ENCODE measurements around the gene SLC3A2.
"Not testable (repeated sequence)": the region's sequence is repeated elsewhere in the genome, so short reads cannot be mapped to it uniquely, and the experiment has no call there.

Gene SLC3A2

DNA sequence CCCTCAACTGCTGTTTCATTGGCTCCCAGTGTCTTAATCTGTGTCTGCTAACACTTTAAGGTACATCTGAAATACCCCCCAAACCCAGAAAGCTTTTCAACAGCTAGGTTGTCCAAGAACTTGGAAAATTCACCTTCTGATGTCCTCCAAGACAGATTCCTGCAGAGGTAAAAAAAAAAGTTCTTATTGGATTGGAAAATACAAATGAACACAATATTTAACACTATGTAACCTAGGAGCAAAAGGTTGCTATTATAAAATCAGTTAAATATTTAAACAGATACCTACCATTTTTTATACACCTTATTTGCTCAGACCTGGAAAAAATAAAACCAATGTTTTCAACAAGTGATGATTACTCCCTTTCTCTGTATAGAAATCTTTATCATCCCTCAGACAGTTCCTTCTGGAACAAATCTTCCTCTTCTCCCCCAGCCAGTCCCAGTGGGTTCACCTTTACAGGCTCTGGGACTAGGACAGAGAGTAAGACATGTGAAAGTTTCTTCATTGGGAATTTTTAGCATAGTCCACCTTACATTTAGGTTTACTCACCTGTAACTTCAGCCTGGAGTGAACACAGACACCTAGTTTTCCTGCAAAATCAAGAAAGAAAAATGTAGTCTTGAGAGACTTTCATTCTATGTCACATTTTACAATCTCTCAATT, 28.0 kb upstream of the SLC3A2 start:
- DNase-seq (ENCODE audit: low spot score), result no peak

DNA sequence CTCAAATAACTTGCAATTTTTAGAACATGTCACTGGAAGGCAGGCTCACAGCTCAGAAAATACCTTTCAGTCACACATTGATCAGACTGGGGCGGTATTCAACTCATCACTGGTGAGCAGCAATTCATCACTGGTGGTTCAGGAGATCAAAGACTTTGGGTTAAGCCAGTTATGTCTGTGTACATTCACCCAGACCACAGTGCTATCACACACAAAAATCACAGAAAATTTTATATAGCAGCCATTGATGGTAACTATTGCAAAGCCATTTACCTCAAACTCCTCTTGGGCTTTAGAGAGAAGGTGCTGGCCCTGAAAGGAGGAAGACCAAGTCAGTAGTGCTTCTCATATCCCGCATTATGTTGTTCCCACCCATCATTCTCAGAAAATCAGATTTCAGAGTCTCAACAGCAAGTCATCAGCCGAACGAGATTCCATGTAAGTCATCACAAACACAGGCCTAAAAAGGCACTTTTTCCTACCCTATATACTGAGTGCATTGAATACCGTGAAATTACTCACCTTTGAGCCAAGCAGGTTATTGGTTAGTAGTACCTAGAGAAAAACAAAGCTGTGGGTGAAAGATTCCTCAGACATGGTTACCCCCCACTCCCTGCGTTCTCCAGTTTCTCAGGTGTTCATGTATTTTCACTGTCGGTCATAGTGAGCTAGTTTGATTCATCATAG, 27.3 kb upstream of the SLC3A2 start:
- DNase-seq (ENCODE audit: low spot score), result no peak

DNA sequence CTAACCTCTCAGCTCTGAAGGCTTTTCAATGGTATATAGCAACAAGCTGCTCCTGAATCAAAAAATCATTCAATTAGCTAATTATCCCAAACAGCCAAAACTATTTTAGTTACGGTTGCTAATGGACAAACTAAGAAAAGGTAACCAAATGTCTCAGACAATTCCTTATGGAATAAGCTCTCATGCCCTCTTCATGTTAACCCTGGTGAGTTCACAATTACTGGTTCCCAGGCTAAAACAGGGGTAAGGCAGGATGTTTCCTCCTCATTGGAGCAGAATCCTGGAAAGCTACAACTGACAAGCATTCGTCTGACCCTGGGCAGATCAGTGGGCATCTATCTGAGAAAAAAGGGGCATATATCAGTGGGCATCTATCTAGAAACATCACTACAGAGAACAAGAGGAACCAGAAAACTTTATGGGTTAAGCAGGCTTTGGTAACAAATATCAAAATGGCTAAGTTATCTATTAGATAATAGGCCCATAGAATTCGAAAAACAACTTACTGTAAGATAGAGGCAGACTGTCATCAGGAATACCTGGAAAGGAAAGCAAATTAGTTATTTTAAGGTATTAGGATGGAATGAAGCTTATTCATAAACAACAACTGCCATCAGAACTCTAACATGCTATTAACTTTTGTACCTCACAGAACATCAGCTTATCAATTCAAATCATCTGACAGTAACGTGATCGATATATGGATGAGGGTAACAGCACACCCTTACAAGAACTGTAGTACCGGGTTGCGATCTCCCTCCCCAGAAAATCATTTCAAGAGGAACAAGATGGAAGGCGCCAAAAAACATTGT, 26.5 kb upstream of the SLC3A2 start:
- no peak for DNase-seq (ENCODE audit: low spot score)

DNA sequence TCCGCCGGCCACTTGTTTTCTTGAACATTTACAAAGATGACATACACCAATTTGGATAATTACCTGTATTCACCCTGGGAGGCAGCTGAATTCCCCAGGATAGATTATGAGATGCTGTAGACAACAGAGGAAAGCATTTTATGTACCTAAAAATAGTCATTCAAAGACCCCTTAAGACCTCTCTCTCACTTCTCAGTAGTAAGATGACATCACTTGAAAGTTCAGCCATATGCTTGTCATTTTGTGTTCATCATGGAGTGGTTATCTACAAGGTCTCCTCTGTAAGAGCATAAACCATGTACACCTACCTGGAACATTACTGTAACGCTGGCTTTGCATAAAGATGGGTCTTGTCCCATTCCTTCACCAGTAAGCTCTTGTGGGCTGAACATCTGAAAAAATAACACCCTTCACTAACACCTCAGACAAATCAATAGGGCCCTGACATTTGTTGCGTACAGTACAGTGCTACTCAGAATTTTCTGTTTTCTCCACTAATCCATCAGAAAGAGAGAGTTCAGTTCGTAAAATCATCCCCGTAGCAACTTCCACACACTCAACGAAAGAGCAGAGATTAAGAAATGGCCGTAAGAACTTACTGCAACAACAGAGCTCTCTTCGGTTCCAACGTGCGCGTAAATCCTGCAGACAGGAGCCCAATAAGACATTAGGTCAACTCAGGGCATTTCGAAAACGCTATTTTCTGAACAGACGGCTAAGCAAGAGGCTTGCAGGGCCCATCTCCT, 25.7 kb upstream of the SLC3A2 start:
- DNase-seq (ENCODE audit: low spot score), result no peak

DNA sequence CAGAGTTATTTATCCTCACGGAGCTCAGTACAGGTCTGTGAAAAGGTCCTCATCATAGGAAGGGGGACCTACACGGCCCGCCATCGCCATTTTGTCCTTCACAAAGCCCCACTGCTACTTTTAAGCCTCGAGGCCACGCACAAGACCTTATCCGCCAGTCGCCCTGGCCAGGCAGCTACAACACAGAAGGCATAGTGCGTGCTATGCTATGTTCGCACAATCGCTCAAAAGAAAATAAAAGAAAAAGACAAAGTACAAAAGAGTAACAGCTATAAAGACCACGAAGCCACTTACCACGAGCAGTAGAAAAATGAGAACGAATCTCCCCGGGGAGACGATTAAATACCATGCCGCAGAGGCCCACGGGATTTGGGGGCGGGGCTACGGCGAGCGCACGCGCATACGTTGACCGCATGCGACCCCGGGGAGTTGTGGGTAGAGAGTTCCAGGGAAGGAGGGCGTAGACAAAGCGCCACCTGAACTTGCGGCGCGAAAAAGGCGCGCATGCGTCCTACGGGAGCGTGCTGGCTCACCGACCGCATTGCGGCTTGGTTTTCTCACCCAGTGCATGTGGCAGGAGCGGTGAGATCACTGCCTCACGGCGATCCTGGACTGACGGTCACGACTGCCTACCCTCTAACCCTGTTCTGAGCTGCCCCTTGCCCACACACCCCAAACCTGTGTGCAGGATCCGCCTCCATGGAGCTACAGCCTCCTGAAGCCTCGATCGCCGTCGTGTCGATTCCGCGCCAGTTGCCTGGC, 24.9 kb upstream of the SLC3A2 start:
- peak; percentile 99 for DNase-seq (ENCODE audit: low spot score)

DNA sequence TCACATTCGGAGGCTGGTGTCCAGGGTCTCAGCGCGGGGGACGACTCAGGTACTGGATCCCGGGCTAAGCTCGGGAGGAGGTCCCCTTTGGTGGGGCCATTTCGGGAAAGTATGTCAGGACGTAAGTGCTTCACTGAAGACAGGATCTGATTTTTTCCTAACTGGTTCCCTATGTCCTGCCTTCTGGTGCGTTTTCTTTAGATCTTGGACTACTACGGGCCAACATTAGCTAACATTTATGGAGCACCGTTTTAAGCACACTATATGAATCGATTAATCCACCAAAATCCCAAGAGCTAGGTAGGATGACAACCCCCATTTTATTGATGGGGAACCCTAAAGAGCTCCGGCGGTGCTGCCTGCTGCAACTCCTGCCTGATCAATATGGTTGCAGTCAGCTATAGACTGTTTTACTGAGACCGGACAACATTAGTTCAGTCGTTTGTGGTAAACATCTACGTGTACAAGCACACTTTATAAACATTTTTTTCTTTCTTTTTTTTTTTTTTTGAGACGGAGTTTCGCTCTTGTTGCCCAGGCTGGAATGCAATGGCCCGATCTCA, 24.3 kb upstream of the SLC3A2 start:
- no peak for DNase-seq (ENCODE audit: low spot score)

DNA sequence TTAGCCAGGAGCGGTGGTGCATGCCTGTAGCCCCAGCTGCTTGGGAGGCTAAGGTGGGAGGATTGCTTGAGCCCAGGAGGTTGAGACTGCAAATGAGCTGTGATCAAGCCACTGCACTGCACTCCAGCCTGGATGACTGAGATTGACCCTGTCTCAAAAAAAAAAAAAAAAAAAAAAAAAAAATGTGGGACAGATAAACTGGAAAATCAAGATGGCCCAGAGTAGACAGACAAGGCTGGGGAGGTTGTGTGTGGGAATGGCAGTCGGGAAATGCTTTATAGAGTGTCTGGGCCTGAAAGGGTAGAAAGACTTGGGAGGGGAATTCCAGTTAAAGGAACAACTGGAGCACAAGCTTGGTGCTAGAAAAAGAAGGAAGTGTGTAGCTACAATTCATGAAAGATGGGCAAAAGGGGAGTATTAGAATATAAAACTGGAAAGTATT, 23.1 kb upstream of the SLC3A2 start:
- no peak for DNase-seq (ENCODE audit: low spot score)

DNA sequence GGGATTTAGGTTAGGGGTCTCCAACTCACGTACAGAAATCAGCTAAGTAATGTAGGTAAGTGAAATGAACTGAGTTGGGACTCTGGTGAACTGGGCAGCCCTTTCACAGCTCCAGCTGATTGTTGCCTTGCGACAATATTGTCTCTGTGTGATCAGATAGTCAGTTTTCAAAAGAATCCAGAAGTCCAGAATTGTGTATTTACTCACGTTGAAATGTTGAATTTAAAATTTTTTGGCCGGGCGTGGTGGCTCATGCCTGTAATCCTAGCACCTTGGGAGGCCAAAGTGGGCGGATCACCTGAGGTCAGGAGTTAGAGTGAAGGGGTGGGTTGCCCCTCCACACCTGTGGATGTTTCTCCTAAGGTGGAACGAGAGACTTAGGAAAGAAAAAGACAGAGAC, 22.5 kb upstream of the SLC3A2 start:
- DNase-seq (ENCODE audit: low spot score), result no peak

DNA sequence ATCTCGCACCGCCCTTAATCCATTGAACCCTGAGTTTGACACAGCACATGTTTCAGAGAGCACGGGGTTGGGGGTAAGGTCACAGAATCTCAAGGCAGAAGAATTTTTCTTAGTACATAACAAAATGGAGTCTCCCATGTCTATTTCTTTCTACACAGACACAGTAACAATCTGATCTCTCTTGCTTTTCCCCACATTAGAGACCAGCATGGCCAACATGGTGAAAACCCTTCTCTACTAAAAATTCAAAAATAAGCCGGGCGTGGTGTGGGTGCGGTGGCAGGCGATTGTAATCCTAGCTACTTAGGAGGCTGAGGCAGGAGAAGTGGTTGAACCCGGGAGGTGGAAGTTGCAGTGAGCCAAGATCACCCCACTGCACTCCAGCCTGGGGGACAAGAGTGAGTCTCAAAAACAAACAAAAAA, 21.4 kb upstream of the SLC3A2 start:
- not testable (repeated sequence) for DNase-seq (ENCODE audit: low spot score)

DNA sequence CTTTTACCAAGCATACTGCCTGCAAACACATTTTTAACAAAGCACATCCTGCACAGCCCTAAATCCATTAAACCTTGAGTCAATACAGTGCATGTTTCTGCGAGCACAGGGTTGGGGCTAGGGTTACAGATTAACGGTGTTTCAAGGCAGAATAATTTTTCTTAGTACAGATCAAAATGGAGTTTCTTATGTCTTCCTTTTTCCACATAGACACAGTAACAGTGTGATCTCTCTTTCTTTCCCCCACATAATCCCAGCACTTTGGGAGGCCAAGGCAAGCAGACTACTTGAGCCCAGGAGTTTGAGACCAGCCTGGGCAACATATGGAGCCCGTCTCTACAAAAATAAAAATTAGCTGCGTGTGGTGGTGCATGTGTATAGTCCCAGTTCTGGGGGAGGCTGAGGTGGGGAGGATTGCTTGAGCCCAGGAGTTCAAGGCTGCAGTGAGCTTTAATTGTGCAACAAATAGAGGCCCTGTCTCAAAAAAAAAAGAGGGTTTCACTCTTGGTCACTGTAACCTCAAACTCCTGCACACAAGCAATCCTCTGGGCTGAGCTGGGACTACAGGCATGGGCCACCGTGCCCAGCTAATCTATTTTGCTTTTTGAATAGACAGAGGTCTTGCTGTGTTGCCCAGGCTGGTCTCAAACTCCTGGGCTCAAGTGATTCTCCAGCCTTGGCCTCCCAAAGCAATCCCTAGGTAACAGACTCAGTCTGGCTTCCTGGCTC, 19.7 kb upstream of the SLC3A2 start:
- DNase-seq (ENCODE audit: low spot score), result no peak

DNA sequence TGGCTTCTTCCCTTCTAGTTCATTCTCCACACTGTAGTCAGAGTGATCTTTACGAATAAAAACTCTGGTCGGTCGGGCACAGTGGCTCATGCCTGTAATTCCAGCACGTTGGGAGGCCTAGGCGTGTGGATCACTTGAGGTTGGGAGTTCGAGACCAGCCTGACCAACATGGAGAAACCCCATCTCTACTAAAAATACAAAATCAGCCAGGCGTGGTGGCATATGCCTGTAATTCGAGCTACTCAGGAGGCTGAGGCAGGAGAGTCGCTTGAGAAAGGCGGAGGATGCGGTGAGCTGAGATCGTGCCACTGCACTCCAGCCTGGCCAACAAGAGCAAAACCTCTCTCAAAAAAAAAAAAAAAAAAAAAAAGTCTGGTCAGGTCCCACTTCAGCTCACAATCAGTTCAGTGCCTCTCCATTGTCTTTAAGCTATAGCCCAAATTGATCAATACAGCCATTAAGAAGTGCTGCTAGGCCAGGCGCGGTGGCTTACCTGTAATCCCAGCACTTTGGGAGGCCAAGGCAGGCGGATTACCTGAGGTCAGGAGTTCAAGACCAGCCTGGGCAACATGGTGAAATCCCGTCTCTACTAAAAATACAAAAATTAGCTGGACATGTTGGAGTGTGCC, 19.0 kb upstream of the SLC3A2 start:
- DNase-seq (ENCODE audit: low spot score), result not testable (repeated sequence)

DNA sequence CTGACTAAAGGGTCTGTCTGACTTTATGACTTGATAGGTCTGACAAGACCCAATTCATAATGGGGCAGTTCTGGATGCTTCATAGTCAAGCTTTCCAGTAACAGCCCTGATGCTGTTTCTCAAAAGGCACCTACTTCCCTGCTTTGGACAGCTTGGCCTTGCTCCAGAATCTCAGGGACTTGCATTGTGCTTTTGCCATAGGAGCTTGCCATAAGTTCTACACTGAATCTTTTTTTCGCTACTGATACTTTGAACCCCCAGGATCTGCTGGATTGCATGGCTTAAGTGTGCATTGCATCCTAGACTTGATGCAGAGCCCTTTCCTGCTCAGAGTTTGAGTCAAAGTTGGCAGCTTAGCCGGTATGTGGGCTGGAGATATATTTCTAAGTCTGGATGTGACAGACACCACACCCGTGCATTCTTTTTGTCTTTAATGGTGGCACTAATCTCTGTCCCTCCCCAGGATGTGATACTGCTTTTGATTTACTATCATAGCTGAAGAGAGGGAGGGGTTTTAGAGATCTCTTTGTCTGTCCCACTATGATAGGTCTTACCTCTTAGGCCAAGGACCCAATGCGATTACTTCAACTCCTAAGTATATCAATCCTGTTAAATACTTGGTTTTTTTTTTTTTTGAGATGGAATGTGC, 16.9 kb upstream of the SLC3A2 start:
- DNase-seq (ENCODE audit: low spot score), result no peak

DNA sequence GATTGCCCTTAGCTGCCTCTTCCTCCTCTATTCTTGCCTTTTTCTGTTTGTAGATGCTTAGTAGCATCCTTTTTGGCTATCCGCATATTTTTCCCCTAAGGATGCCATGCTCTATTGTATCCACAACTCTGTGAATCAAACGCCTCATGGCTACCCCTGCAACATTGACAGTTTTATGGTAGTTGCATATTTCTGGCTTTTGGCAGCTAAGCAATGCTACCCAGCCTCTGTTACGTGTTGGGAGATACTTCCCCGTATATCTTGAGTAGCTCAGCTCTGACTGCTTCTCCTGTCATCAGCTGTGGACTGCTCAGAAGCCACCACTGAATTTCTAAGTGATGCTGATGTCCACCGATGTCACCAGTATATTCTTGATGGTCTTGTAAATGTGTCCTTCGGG, 15.1 kb upstream of the SLC3A2 start:
- DNase-seq (ENCODE audit: low spot score), result no peak

DNA sequence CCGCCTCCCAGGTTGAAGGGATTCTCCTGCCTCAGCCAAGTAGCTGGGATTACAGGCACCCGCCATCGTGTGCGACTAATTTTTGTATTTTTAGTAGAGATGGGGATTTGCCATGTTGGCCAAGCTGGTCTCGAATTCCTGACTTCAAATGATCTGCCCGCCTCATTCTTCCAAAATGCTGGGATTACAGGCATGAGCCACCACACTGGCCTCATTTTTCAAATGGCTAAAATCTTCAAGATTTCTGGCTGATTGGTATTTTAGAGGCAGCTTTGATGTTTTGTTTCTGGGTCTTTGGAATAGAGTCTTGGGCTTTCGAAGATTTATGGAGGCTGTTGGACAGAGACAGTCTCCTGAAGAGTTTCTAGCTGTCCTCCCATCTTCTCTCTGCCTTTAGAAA, 5.8 kb upstream of the SLC3A2 start:
- no peak for DNase-seq (ENCODE audit: low spot score)

DNA sequence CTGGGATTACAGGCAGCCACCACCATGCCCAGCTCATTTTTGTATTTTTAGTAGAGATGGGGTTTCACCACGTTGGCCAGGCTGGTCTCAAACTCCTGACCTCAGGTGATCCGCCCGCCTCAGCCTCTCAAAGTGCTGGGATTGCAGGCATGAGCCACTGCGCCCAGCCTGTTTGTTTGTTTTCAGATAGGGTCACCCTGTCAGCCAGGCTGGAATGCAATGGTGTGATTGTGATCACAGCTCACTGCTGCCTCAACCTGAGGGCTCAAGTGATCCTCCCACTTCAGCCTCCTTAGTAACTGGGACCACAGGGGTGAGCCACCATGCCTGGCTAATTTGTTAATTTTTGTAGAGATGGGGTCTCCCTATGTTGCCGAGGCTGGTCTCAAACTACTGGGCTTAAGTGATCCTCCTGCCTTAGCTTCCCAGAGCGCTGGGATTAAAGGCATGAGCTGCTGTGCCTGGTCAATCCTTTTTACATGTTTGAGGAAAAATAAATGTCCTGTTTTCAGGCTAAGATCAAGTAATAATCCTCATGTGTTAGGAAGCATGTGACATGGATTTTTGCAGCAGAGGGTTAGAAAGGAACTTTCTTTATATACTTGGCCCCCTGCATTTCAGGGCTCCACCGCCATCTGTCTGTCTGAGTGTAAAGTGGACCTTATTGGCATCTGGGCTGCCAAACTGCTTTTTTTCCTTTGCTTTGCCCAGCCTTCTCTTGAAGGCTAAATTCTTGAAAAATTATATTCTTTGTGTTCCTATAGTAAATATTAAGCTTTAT, 4.8 kb upstream of the SLC3A2 start:
- no peak for DNase-seq (ENCODE audit: low spot score)

DNA sequence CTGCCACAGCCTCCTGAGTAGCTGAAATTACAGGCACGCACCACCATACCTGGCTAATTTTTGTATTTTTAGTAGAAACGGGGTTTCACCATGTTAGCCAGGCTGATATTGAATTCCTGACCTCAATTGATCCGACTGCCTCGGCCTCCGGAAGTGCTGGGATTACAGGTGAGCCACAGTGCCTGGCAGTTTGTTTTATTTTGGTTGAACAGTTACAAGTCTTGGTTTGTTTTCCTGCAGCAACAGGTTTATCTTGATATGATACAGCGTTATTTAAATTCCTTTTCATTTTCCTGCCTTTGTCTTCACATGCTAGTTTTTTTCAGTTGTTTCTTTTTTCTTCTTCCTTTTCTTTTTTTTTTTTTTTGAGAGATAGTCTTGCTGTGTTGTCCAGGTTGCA, 4.0 kb upstream of the SLC3A2 start:
- no peak for DNase-seq (ENCODE audit: low spot score)

DNA sequence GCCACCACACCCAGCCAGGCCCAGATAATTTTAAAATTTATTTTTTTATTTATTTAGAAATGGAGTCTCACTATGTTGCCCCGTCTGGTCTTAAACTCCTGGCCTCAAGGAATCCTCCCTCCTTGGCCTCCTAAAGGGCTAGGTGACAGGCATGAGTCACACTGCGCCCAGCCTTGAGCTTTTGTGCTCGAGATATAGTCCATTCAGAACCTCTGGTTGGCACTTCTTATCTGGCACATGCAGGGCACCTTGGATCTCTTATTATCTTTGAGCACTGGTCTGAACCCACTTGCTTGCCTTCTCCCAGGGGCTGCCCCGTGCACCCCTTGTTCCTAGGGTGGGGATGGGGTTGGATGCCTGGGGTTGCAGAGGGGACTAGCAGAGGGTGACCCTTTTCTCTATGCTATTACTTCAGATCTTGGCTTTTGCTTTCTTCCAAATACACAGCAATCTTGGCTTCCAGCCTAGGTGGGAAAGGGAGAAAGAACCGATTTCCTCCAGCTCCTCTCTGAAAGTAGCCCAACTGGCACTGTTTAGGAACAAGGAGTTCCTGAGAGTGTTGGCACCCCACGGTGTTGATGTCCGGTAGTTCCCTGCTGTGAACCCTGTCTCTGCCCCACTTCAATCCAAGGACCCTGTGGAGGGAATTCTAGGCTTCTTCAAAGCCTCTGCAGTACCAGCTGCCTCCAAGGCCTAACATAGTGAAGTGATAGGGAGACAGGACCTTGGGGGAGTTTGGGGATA, 1.3 kb upstream of the SLC3A2 start:
- no peak for DNase-seq (ENCODE audit: low spot score)

DNA sequence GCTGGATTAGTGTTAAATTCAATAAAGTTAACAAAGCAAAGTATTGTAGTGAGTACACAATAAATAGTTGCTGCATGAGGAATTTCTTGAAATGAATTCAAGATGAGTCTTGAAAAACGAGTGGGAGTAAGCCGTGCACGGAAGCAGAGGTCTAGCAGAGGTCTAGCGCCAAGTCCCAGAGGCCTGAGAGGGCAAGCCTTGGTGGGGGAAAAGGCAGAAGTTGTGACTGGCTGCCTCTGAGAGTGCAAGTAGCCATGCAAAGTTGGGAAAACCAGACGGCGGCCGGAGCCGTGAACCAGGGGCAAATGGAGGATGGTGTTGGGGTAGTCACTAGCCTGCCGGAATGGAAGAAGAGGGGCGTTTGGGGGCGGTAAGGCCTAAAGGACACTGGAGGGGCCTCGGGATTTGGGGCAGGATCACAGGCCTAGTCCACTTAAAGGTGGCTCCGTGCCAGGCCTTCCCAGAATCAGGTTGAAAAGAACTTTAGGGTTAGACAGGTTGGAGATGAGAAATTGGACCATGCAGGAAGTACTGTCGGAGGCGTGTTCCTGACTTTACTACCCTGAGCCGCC, 379 bp upstream of the SLC3A2 start:
- peak; percentile 57 for DNase-seq (ENCODE audit: low spot score)
